GOT3 (cell line): ENCODE results near the gene TSC1.
A peak's percentile ranks its signal among the peaks of the same experiment; 100 is the strongest.

Source experiments
- DNase-seq: peaks from one replicate; lab custom pipeline; 2025; ENCODE audit warnings: mixed read lengths; lab: John Stamatoyannopoulos, UW

The TSC1 gene

GRCh38 chr9:132937463-132937901, 6.9 kb downstream of the TSC1 start:
- no peak for DNase-seq

GRCh38 chr9:132935026-132935425, 9.4 kb downstream of the TSC1 start:
- DNase-seq: no peak

GRCh38 chr9:132931178-132931735, 13.2 kb downstream of the TSC1 start:
- DNase-seq: no peak

GRCh38 chr9:132927704-132928103, 16.7 kb downstream of the TSC1 start:
- no peak for DNase-seq

GRCh38 chr9:132923346-132923902, 21.0 kb downstream of the TSC1 start:
- no peak for DNase-seq

- no peak for DNase-seq
Measured at GRCh38 chr9:132919614-132920268, 24.7 kb downstream of the TSC1 start.

GRCh38 chr9:132914924-132915323, 29.5 kb downstream of the TSC1 start:
- DNase-seq: no peak

- DNase-seq: no peak
Measured at GRCh38 chr9:132912131-132912530, 32.3 kb downstream of the TSC1 start.

GRCh38 chr9:132910376-132910775, 34.0 kb downstream of the TSC1 start:
- no peak for DNase-seq

GRCh38 chr9:132909311-132909710, 35.1 kb downstream of the TSC1 start:
- no peak for DNase-seq

- no peak for DNase-seq
Measured at GRCh38 chr9:132908635-132909034, 35.8 kb downstream of the TSC1 start.

- DNase-seq: no peak
Measured at GRCh38 chr9:132905726-132906125, 38.7 kb downstream of the TSC1 start.

GRCh38 chr9:132903574-132904492, 40.6 kb downstream of the TSC1 start:
- DNase-seq: no peak

- peak; percentile 20 for DNase-seq
Measured at GRCh38 chr9:132901858-132902831, 42.3 kb downstream of the TSC1 start.

- no peak for DNase-seq
Measured at GRCh38 chr9:132898051-132898450, 46.4 kb downstream of the TSC1 start.

- DNase-seq: no peak
Measured at GRCh38 chr9:132896906-132897305, 47.5 kb downstream of the TSC1 start.

GRCh38 chr9:132896264-132896663, 48.2 kb downstream of the TSC1 start:
- no peak for DNase-seq

GRCh38 chr9:132894862-132895835, 49.3 kb downstream of the TSC1 start:
- no peak for DNase-seq

GRCh38 chr9:132894346-132894745, 50.1 kb downstream of the TSC1 start:
- no peak for DNase-seq

GRCh38 chr9:132892400-132892799, 52.0 kb downstream of the TSC1 start:
- DNase-seq: no peak
